HEK293 (cell line): Measurements from ENCODE around the gene PCAT6.

Experiments used
- EGR2 ChIP-seq: fragments of 450-650 bp; formaldehyde crosslinking; IDR thresholded peaks from 2 replicates; pipeline ENCODE4 v1.5.1; 2016; ENCODE audit warnings: low read depth, missing biosample characterization, missing genetic modification characterization
- GLIS1 ChIP-seq: fragments of 450-650 bp; formaldehyde crosslinking; IDR thresholded peaks from 2 replicates; pipeline ENCODE4 v1.5.1; 2016; ENCODE audit warnings: missing biosample characterization, missing genetic modification characterization
- HOXC10 ChIP-seq: sonication (generic); formaldehyde crosslinking; IDR thresholded peaks from 2 replicates; pipeline ENCODE4 v1.8.1; 2023; ENCODE audit warnings: mild to moderate bottlenecking, missing genetic modification reagents
- INSM2 ChIP-seq: fragments of 450-650 bp; formaldehyde crosslinking; IDR thresholded peaks from 2 replicates; pipeline ENCODE4 v1.5.1; 2016; ENCODE audit warnings: missing biosample characterization, missing genetic modification characterization
- PRDM6 ChIP-seq: fragments of 450-650 bp; formaldehyde crosslinking; IDR thresholded peaks from 2 replicates; pipeline ENCODE4 v1.5.1; 2017; ENCODE audit warnings: missing biosample characterization, missing genetic modification characterization
- YY2 ChIP-seq: fragments of 450-650 bp; formaldehyde crosslinking; IDR thresholded peaks from 2 replicates; pipeline ENCODE4 v1.5.1; 2016; ENCODE audit warnings: missing biosample characterization, missing genetic modification characterization
- ZBTB10 ChIP-seq: fragments of 450-650 bp; formaldehyde crosslinking; IDR thresholded peaks from 2 replicates; pipeline ENCODE4 v1.5.1; 2016; ENCODE audit warnings: missing biosample characterization, missing genetic modification characterization
- ZFP3 ChIP-seq: fragments of 450-650 bp; formaldehyde crosslinking; IDR thresholded peaks from 2 replicates; pipeline ENCODE4 v1.5.1; 2016; ENCODE audit warnings: low read depth, missing biosample characterization, missing genetic modification characterization
- ZFP41 ChIP-seq: fragments of 450-650 bp; formaldehyde crosslinking; IDR thresholded peaks from 2 replicates; pipeline ENCODE4 v1.5.1; 2016; ENCODE audit warnings: missing biosample characterization, missing genetic modification characterization, borderline replicate concordance
- ZIC2 ChIP-seq: fragments of 450-650 bp; formaldehyde crosslinking; IDR thresholded peaks from 2 replicates; pipeline ENCODE4 v1.5.1; 2016; ENCODE audit warnings: missing biosample characterization, missing genetic modification characterization
- ZNF169 ChIP-seq: fragments of 450-650 bp; formaldehyde crosslinking; IDR thresholded peaks from 2 replicates; pipeline ENCODE4 v1.5.1; 2016; ENCODE audit warnings: missing biosample characterization, missing genetic modification characterization
- ZNF174 ChIP-seq: fragments of 450-650 bp; formaldehyde crosslinking; IDR thresholded peaks from 2 replicates; pipeline ENCODE4 v1.5.0; 2017; ENCODE audit warnings: missing biosample characterization, mild to moderate bottlenecking, missing genetic modification characterization
- ZNF175 ChIP-seq: fragments of 450-650 bp; formaldehyde crosslinking; IDR thresholded peaks from 2 replicates; pipeline ENCODE4 v1.5.1; 2016; ENCODE audit warnings: missing biosample characterization, missing genetic modification characterization
- ZNF18 ChIP-seq: fragments of 450-650 bp; formaldehyde crosslinking; IDR thresholded peaks from 2 replicates; pipeline ENCODE4 v1.5.1; 2016; ENCODE audit warnings: missing biosample characterization, missing genetic modification characterization
- ZNF2 ChIP-seq: fragments of 450-650 bp; formaldehyde crosslinking; IDR thresholded peaks from 2 replicates; pipeline ENCODE4 v1.5.1; 2016; ENCODE audit warnings: missing biosample characterization, missing genetic modification characterization
- ZNF214 ChIP-seq: fragments of 450-650 bp; formaldehyde crosslinking; IDR thresholded peaks from 2 replicates; pipeline ENCODE4 v1.5.1; 2017; ENCODE audit warnings: missing biosample characterization, mild to moderate bottlenecking, missing genetic modification characterization, borderline replicate concordance
- ZNF292 ChIP-seq: fragments of 450-650 bp; formaldehyde crosslinking; IDR thresholded peaks from 2 replicates; pipeline ENCODE4 v1.5.1; 2016; ENCODE audit warnings: low read depth, missing biosample characterization, missing genetic modification characterization, borderline replicate concordance
- ZNF302 ChIP-seq: fragments of 450-650 bp; formaldehyde crosslinking; IDR thresholded peaks from 2 replicates; pipeline ENCODE4 v1.5.1; 2016; ENCODE audit warnings: missing biosample characterization, missing genetic modification characterization, low read depth
- ZNF341 ChIP-seq: fragments of 450-650 bp; formaldehyde crosslinking; IDR thresholded peaks from 2 replicates; pipeline ENCODE4; 2016; ENCODE audit warnings: low read depth, missing biosample characterization, missing genetic modification characterization
- ZNF350 ChIP-seq: fragments of 450-650 bp; formaldehyde crosslinking; IDR thresholded peaks from 2 replicates; pipeline ENCODE4 v1.5.0; 2017; ENCODE audit warnings: missing biosample characterization, mild to moderate bottlenecking, missing genetic modification characterization
- ZNF391 ChIP-seq: fragments of 450-650 bp; formaldehyde crosslinking; IDR thresholded peaks from 2 replicates; pipeline ENCODE4 v1.5.1; 2016; ENCODE audit warnings: low read depth, missing biosample characterization, missing genetic modification characterization, borderline replicate concordance
- ZNF404 ChIP-seq: fragments of 450-650 bp; formaldehyde crosslinking; IDR thresholded peaks from 2 replicates; pipeline ENCODE4 v1.5.1; 2017; ENCODE audit warnings: missing biosample characterization, missing genetic modification characterization
- ZNF416 ChIP-seq: fragments of 450-650 bp; formaldehyde crosslinking; IDR thresholded peaks from 2 replicates; pipeline ENCODE4 v1.5.1; 2016; ENCODE audit warnings: missing biosample characterization, missing genetic modification characterization
- ZNF529 ChIP-seq: fragments of 450-650 bp; formaldehyde crosslinking; IDR thresholded peaks from 2 replicates; pipeline ENCODE4 v1.5.1; 2017; ENCODE audit warnings: missing genetic modification characterization, missing biosample characterization; ENCODE audit not compliant: insufficient replicate concordance
- ZNF548 ChIP-seq: fragments of 450-650 bp; formaldehyde crosslinking; IDR thresholded peaks from 2 replicates; pipeline ENCODE4 v1.5.1; 2016; ENCODE audit warnings: missing biosample characterization, missing genetic modification characterization
- ZNF560 ChIP-seq: fragments of 450-650 bp; formaldehyde crosslinking; IDR thresholded peaks from 2 replicates; pipeline ENCODE4 v1.5.1; 2017; ENCODE audit warnings: missing biosample characterization, missing genetic modification characterization, borderline replicate concordance
- ZNF561 ChIP-seq: fragments of 450-650 bp; IDR thresholded peaks from 2 replicates; pipeline ENCODE4 v1.5.1; 2018; ENCODE audit warnings: missing biosample characterization, missing genetic modification characterization, borderline replicate concordance
- ZNF610 ChIP-seq: fragments of 450-650 bp; formaldehyde crosslinking; IDR thresholded peaks from 2 replicates; pipeline ENCODE4 v1.5.1; 2016; ENCODE audit warnings: missing biosample characterization, missing genetic modification characterization, borderline replicate concordance
- ZNF658 ChIP-seq: fragments of 450-650 bp; formaldehyde crosslinking; IDR thresholded peaks from 2 replicates; pipeline ENCODE4; 2016; ENCODE audit warnings: missing biosample characterization, missing genetic modification characterization
- ZNF785 ChIP-seq: fragments of 450-650 bp; formaldehyde crosslinking; IDR thresholded peaks from 2 replicates; pipeline ENCODE4 v1.5.1; 2016; ENCODE audit warnings: missing biosample characterization, missing genetic modification characterization
- ZNF792 ChIP-seq: fragments of 450-650 bp; formaldehyde crosslinking; IDR thresholded peaks from 2 replicates; pipeline ENCODE4 v1.5.1; 2016; ENCODE audit warnings: missing biosample characterization, missing genetic modification characterization
- ZNF830 ChIP-seq: fragments of 450-650 bp; IDR thresholded peaks from 2 replicates; pipeline ENCODE4 v1.5.0; 2018; ENCODE audit warnings: missing biosample characterization, missing genetic modification characterization, low read depth, mild to moderate bottlenecking, moderate library complexity
- ZSCAN4 ChIP-seq: fragments of 450-650 bp; formaldehyde crosslinking; IDR thresholded peaks from 2 replicates; pipeline ENCODE4 v1.5.1; 2017; ENCODE audit warnings: missing biosample characterization, missing genetic modification characterization

Gene PCAT6

GRCh38 chr1:202810615-202811295 lies at the start of gene PCAT6 (continued):
- TF ChIP-seq ZFP3 (tag by site-specific recombination) (no peak), PRDM6 (tag by site-specific recombination) (no peak), ZNF2 (tag by site-specific recombination) (0 out of 2 replicates have a peak, but pooled peaks have one; percentile 33), ZNF404 (tag by site-specific recombination) (no peak), GLIS1 (peak; percentile 69), INSM2 (tag by site-specific recombination) (peak; percentile 32; the same call in 1 of the 2 replicates), ZNF169 (no peak), YY2 (tag by site-specific recombination) (no peak), ZNF292 (no peak), ZNF416 (tag by site-specific recombination) (no peak), ZNF785 (no peak), ZNF548 (no peak), ZBTB10 (peak; percentile 95), ZNF529 (tag by site-specific recombination) (no peak), ZSCAN4 (no peak), ZNF175 (tag by site-specific recombination) (no peak), ZNF560 (tag by site-specific recombination) (no peak), ZNF391 (tag by site-specific recombination) (peak; percentile 58; the same call in 1 of the 2 replicates), ZNF302 (tag by site-specific recombination) (no peak), ZNF18 (tag by site-specific recombination) (no peak), ZNF174 (no peak), ZNF214 (no peak), ZNF350 (tag by site-specific recombination) (no peak), ZNF341 (tag by site-specific recombination) (peak; percentile 28; the same call in 1 of the 2 replicates), ZNF830 (tag by site-specific recombination) (no peak), ZIC2 (tag by site-specific recombination) (no peak), ZNF610 (peak; percentile 96), ZNF792 (no peak), HOXC10 (CRISPR knock-in tag) (no peak), EGR2 (tag by site-specific recombination) (peak; percentile 67; the same call in 1 of the 2 replicates), ZFP41 (tag by site-specific recombination) (no peak), ZNF561 (tag by site-specific recombination) (peak; percentile 79; the same call in 1 of the 2 replicates), ZNF658 (tag by site-specific recombination) (no peak)
